ENCODE results near the gene WDR47.

GRCh38 chr1:108960719-108961118 lies 81.2 kb downstream of the WDR47 start:
- TF ChIP-seq CTCF (IDR thresholded peaks at IDR 0.05) (no peak), POLR2A (IDR thresholded peaks at IDR 0.05) (no peak), POLR2AphosphoS5 (IDR thresholded peaks at IDR 0.05) (no peak)

All from prostate gland (tissue), 2 donors.